GM19240 (cell line): Measurements from ENCODE around the gene GPATCH4.

ENCODE experiments used
- DNase-seq: peaks from one replicate; pipeline ENCODE4 v3.0.0; 2011; ENCODE audit warnings: low spot score; ENCODE audit not compliant: insufficient read length

The GPATCH4 gene

DNA sequence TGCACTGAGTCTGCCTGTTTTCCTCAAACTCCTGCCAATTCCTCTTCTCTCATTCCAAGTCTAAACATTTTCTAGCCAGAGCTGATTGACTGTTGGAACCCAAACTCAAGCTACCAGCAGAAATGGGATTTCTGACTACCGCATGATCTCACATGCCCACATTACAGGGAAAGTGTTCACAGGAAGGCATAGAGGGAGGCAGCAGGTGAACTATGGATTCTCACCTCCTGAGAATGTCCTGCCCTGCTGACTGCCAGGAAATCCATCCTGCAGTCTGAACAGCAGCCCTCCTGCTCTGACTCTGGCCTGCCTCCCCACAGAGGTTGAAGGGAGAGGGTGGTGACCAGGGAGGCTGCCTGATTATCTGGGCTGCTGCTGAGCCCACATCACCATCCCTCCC lies 51.4 kb downstream of the GPATCH4 start:
- no peak for DNase-seq

DNA sequence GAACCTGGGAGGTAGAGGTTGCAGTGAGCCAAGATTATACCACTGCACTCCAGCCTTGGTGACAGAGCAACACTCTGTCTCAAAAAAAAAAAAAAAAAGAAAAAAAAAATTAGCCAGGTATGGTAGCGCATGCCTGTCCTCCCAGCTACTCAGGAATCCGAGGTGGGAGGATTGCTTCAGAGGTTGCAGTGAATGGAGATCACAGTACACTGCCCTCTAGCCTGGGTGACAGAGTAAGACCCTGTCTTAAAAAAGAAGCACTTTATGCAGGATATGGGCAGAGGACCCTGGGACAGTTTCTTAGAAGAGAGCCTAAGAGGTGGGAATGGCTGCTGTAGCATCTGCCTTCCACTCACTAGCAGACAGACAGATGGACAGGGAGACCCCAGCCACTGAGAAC lies 51.9 kb downstream of the GPATCH4 start:
- DNase-seq, result no peak

GRCh38 chr1:156547982-156548381 lies 53.3 kb downstream of the GPATCH4 start:
- DNase-seq, result no peak

DNA sequence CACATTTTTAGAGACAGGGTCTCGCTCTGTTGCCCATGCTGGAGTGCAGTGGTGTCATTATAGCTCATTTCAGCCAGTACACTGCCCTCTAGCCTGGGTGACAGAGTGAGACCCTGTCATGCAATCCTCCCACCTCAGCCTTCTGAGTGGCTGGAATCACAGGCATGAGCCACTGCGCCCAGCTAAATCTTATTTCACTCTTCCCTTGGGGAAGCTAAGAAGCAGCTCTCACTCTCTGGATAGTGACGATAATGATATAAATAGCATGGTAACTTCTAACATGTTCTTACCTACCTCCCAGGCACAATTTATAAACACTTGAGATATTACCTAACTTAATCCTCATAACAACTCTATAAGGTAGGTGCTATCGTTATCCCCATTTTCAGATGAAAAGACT lies 53.8 kb downstream of the GPATCH4 start:
- no peak for DNase-seq

DNA sequence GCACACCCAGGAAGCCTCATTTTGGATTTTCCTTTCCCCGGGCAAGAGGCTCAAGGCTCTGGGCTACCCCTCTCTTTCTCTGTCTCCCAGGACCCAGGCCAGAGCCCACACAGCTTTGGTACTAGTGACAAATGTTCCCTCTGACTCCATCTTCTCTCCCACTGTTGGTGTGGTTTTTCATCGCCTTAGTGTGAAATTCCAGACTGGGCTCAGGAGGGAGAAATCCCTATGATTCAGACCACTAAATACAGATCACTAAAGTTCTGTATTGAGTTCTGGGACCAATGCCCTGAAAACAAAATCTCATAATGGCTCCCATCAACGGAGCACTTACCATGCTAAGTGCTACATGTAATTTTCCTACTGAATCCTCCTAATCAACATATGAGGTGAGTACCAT lies 55.0 kb downstream of the GPATCH4 start:
- DNase-seq, result no peak

- DNase-seq, result no peak
Measured at GRCh38 chr1:156544592-156545102, 56.6 kb downstream of the GPATCH4 start.
